Raji (cell line): Measurements from ENCODE around the gene ACSL4.

ENCODE experiments used
- POLR2A ChIP-seq: IDR thresholded peaks from 2 replicates; pipeline ENCODE4 v1.6.1; 2011; ENCODE audit warnings: low read depth, low read length, control low read depth; ENCODE audit not compliant: insufficient read depth

ACSL4 gene

DNA sequence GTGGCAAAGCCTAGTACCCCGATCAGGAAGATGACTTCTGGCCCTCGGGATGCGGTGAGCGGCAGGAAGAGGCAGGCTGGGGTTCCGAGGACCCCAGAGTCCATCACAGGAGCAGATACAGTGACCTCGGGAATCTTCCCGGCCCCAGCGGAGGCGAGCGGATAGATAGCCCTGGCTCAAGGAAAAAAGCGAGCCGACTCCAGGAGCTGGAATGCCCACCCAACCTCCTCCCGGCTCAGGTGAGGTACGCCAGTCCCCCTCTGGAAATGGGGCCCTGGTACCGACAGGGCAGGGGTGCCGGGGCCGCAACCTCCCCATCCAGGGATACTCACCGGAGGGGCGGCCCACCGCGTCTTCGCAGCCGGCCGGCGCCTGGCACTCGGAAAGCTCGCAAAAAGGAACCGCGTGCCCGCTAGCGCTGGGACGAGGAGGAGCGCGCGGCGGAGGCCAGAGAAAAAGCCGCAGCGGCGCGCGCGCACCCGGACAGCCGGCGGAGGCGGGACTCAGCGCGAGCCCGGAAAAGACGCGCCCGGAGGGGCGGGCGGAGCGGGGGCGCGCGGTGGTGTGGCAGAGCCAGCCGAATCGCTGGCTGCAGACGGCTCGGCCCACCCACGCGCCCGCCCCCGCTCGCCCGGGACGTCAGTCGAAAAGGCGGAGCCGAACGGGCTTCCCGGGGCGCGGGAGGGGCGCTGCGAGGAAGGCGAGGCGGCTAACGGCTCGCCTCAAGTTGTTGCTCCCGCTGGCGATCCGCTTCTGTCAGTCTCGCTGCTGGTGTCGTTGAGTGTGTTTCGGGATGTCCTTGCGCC is at the start of gene ACSL4:
Gene ACSL4 (minus strand): TSS at position 451 of the 806 bp plus-strand sequence. CDS start 49,894 bp downstream, outside the sequence.
- TF ChIP-seq POLR2A, result peak; percentile 77

DNA sequence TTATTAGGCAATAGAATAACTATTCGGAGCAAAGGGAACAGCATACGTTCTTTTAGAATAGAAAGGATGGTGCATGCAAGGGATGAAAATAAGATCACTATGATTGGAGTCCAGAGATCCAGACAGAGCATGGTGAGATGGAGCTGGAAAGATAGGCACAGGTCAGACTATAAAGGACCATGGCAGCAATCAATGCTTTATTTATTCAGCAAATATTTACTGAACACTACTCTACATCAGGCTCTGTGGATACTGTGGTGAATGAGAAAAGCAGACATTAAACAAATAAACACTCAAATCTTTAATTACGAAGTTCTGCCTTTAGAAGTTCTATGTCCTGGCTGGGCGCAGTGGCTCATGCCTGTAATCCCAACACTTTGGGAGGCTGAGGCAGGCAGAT is 44.7 kb upstream of the ACSL4 start:
- no peak for TF ChIP-seq POLR2A

GRCh38 chrX:109776986-109777385 is 43.9 kb upstream of the ACSL4 start:
- TF ChIP-seq POLR2A, result no peak

DNA sequence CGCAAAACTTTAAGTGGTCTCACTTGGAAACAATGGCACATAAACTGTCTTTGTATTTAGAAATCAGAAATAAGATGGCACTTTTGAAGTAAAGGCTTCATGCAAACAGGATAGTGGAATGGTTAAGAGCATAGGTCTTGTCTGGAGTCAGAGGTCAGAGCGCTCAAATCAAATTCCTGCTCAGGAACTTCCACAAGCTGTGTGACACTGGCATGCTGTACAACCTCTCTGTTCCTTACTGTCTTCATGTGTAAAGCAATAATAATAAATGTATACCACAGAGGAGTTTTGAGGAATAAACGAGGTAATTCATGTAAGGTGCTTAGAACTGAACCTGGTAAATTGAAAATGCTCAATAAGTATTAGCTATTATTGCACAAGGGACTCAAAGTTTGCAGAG is 43.4 kb upstream of the ACSL4 start:
- no peak for TF ChIP-seq POLR2A

GRCh38 chrX:109775386-109775785 is 42.3 kb upstream of the ACSL4 start:
- TF ChIP-seq POLR2A, result no peak

DNA sequence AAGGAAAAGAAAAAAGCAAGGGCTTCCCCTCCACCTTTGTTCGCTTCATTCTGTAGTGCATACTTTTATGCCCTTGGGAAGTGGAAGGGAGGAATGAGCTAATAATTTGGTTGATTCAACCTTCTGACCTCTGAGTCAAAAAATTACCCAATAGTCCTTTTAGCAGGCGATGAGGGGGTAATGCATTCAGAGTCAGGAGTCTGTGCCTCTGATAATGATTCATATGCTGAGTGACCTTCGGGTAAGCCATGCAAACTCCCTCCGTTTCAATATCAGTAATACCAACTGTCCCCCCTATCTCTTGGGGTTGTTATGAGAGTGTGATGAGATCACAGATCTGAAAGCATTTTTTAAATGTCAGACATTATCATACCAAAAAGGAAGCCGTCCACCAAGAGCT is 41.6 kb upstream of the ACSL4 start:
- no peak for TF ChIP-seq POLR2A

DNA sequence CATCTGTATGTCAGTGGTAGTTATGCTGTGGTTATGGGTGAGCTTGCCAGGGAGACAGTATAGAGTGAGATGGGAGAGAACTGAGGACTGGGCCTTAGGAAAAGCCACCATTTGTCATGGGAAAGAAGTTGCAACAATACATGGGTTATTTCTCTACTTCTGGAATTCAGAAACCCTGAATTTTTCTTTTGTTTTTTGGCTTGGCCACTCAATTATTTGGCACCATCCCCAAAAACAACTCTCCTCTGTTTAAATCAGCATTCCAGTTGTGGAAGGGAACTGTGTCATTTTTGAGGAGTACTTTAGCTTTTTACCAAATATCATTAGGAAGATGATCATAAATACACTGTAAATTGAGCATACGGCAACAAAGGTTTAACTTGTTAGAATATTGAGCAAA is 41.1 kb upstream of the ACSL4 start:
- TF ChIP-seq POLR2A, result no peak

DNA sequence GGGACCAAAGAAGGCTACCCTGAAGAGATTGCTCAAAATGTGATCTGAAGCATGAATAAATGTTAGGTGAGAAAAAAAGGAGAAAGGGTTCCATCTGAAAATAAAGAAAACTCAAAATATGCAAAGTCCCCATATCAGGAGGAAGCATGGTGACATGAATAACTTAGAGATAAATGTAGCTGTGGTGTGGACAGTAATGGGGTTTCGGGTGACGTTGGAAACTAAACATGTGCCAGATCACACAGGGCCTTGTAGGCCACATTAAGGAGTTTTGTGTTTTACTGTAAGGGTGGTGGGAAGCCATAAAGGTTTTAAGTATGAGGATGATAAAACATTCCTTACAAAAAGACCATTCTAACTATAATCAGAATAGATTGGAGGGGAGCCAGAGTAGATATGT is 40.3 kb upstream of the ACSL4 start:
- TF ChIP-seq POLR2A, result no peak

DNA sequence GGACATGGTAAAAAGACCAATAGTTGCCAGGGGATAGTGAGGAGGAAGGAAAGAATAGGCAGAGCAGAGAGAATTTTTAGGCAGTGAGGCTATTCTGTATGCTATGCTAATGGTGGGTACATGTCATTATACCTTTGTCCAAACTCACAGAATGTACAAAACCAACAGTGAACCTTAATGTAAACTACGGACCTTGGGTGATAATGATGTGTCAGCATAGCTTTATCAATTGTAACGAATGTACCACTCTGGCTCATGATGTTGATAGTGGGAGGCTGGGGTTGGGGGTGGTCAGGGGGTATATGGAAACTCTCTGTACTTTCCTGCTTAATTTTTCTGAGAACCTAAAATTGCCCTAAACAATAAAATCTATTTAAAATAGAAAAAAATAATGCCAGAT is 37.7 kb upstream of the ACSL4 start:
- no peak for TF ChIP-seq POLR2A

DNA sequence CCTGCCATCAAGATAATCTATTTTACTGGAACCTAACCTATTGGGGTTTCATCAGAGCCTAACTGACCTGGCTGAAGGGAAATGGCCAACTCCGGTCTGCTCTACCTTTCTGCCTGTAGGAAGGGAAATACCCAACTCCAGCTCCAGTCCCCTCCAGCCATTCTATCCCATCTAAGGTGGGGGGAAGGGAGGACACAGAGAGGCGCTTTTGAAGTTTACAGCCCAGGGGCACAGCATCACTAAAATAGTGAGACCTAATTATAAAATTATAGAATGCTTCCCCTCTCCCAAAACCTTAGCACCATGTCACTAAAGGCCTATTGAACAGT is 27.8 kb upstream of the ACSL4 start:
- no peak for TF ChIP-seq POLR2A

DNA sequence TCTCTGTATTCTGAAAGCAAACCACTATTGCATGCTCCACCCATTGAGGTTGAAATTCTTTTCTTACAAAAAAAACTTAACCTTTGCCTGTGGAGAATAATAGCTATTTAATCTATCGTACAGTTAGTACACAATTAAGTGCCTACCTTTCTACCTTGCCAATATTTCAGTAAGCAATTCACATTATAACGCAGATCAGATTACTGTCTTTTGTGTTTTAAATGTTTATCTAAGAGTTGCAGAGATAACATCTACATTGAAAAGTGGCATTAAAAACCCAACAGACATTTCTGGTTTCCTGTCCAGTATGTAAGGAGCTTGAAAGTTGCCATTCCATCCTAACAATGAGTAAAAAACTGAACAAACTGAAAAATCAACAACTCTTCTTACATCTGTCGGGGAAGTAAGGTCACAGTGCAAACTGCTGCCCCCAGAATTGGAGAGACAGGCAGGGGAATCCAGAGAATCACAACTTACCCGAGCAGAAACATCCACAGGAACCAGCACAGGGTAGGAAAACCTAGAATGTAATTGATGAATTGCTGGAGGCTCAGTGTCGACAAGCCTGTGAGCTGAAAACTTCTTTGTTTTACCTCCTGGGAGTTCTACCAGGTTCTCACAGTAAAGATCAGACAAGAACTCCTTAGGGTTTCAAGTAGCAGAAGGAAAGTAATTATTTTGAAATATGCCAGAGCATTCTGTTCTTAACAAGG is 27.3 kb upstream of the ACSL4 start:
- no peak for TF ChIP-seq POLR2A

DNA sequence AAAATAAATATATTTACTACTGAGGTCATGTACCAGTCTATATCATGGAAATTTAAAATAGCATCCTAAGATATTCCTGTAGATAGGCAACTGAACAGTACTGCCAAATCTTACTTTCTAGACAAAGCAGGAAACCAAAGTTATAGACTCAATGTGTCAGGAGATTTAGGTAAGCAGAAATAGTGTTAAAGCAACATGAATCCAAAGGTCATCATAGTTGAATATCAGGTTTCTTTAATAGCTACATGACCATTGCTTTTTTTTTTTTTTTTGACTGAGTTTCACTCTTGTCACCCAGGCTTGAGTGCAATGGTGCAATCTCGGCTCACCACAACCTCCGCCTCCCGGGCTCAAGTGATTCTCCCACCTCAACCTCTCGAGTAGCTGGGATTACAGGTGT is 20.2 kb upstream of the ACSL4 start:
- TF ChIP-seq POLR2A, result no peak

- no peak for TF ChIP-seq POLR2A
Observed at GRCh38 chrX:109751698-109752097, 18.6 kb upstream of the ACSL4 start.

- no peak for TF ChIP-seq POLR2A
Observed at GRCh38 chrX:109749207-109749606, 16.1 kb upstream of the ACSL4 start.

GRCh38 chrX:109747681-109748080 is 14.6 kb upstream of the ACSL4 start:
- TF ChIP-seq POLR2A, result no peak

DNA sequence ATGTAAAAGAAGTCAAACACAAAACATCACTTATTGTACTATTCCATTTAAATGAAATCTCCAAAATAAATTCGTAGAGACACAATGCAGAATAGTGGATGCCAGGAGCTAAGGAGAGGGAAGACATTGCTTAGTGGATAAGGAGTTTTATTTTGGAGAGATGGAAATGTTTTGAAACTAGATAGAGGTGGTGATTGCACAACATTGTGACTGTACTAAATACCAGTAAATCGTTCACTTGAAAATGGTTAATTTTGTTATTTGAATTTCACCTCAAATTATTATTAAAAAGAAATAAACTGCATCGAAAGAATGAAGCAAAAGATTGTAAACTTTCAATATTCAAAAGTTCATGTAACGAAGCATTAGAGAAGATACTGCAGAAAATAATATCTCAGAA is 9.7 kb upstream of the ACSL4 start:
- no peak for TF ChIP-seq POLR2A

DNA sequence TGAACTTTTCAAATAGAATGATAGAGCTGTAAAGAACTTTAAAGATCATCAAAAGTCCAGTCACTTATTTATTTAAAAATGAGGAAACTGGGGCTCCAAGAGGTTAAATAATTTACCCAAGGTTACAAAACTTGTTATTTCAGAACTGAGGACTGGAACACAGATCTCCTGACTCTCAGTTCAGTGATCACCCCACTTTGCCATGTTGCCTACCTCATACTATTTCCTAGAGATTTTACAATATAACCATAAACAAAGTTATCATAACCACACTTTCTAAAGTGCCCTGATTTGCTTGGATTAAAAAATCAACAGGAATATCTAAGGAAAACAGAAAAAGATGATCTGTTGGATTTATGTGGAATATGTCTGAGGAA is 7.4 kb upstream of the ACSL4 start:
- no peak for TF ChIP-seq POLR2A
